Measurements from ENCODE around the gene GALR1.

GRCh38 chr18:77206676-77207374 lies 42.8 kb upstream of the GALR1 start:
- TF ChIP-seq POLR2AphosphoS5 (IDR thresholded peaks at IDR 0.05; ENCODE audit: low read depth): no peak
- TF ChIP-seq EZH2 (IDR thresholded peaks at IDR 0.05; ENCODE audit: low read depth, unreplicated experiment): no peak
- TF ChIP-seq, protein P1, sequence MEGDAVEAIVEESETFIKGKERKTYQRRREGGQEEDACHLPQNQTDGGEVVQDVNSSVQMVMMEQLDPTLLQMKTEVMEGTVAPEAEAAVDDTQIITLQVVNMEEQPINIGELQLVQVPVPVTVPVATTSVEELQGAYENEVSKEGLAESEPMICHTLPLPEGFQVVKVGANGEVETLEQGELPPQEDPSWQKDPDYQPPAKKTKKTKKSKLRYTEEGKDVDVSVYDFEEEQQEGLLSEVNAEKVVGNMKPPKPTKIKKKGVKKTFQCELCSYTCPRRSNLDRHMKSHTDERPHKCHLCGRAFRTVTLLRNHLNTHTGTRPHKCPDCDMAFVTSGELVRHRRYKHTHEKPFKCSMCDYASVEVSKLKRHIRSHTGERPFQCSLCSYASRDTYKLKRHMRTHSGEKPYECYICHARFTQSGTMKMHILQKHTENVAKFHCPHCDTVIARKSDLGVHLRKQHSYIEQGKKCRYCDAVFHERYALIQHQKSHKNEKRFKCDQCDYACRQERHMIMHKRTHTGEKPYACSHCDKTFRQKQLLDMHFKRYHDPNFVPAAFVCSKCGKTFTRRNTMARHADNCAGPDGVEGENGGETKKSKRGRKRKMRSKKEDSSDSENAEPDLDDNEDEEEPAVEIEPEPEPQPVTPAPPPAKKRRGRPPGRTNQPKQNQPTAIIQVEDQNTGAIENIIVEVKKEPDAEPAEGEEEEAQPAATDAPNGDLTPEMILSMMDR (conservative IDR thresholded peaks at IDR 0.05; ENCODE audit: low read depth in 2 of 2): no peak
- no peak for TF ChIP-seq ZNF331 (CRISPR knock-in tag; IDR thresholded peaks at IDR 0.05; ENCODE audit: low read depth)
- no peak for TF ChIP-seq EZH2phosphoT487 (IDR thresholded peaks at IDR 0.05; ENCODE audit: unreplicated experiment)
- TF ChIP-seq CREB1 (CRISPR knock-in tag; IDR thresholded peaks at IDR 0.05; ENCODE audit: low read depth): no peak
- no peak for TF ChIP-seq REST (IDR thresholded peaks at IDR 0.05; ENCODE audit: unreplicated experiment)
- no peak for TF ChIP-seq ZNF114 (CRISPR knock-in tag; IDR thresholded peaks at IDR 0.05)
- no peak for TF ChIP-seq NANOG (IDR thresholded peaks at IDR 0.05; ENCODE audit: borderline replicate concordance)
- TF ChIP-seq, protein P2, sequence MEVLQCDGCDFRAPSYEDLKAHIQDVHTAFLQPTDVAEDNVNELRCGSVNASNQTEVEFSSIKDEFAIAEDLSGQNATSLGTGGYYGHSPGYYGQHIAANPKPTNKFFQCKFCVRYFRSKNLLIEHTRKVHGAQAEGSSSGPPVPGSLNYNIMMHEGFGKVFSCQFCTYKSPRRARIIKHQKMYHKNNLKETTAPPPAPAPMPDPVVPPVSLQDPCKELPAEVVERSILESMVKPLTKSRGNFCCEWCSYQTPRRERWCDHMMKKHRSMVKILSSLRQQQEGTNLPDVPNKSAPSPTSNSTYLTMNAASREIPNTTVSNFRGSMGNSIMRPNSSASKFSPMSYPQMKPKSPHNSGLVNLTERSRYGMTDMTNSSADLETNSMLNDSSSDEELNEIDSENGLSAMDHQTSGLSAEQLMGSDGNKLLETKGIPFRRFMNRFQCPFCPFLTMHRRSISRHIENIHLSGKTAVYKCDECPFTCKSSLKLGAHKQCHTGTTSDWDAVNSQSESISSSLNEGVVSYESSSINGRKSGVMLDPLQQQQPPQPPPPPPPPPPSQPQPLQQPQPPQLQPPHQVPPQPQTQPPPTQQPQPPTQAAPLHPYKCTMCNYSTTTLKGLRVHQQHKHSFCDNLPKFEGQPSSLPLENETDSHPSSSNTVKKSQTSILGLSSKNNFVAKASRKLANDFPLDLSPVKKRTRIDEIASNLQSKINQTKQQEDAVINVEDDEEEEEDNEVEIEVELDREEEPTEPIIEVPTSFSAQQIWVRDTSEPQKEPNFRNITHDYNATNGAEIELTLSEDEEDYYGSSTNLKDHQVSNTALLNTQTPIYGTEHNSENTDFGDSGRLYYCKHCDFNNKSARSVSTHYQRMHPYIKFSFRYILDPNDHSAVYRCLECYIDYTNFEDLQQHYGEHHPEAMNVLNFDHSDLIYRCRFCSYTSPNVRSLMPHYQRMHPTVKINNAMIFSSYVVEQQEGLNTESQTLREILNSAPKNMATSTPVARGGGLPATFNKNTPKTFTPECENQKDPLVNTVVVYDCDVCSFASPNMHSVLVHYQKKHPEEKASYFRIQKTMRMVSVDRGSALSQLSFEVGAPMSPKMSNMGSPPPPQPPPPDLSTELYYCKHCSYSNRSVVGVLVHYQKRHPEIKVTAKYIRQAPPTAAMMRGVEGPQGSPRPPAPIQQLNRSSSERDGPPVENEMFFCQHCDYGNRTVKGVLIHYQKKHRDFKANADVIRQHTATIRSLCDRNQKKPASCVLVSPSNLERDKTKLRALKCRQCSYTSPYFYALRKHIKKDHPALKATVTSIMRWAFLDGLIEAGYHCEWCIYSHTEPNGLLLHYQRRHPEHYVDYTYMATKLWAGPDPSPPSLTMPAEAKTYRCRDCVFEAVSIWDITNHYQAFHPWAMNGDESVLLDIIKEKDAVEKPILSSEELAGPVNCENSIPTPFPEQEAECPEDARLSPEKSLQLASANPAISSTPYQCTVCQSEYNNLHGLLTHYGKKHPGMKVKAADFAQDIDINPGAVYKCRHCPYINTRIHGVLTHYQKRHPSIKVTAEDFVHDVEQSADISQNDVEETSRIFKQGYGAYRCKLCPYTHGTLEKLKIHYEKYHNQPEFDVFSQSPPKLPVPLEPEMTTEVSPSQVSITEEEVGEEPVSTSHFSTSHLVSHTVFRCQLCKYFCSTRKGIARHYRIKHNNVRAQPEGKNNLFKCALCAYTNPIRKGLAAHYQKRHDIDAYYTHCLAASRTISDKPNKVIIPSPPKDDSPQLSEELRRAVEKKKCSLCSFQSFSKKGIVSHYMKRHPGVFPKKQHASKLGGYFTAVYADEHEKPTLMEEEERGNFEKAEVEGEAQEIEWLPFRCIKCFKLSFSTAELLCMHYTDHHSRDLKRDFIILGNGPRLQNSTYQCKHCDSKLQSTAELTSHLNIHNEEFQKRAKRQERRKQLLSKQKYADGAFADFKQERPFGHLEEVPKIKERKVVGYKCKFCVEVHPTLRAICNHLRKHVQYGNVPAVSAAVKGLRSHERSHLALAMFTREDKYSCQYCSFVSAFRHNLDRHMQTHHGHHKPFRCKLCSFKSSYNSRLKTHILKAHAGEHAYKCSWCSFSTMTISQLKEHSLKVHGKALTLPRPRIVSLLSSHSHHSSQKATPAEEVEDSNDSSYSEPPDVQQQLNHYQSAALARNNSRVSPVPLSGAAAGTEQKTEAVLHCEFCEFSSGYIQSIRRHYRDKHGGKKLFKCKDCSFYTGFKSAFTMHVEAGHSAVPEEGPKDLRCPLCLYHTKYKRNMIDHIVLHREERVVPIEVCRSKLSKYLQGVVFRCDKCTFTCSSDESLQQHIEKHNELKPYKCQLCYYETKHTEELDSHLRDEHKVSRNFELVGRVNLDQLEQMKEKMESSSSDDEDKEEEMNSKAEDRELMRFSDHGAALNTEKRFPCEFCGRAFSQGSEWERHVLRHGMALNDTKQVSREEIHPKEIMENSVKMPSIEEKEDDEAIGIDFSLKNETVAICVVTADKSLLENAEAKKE (CRISPR knock-in tag; IDR thresholded peaks at IDR 0.05): no peak
- TF ChIP-seq JUNB (IDR thresholded peaks at IDR 0.05; ENCODE audit: unreplicated experiment): no peak
- TF ChIP-seq, protein P3, sequence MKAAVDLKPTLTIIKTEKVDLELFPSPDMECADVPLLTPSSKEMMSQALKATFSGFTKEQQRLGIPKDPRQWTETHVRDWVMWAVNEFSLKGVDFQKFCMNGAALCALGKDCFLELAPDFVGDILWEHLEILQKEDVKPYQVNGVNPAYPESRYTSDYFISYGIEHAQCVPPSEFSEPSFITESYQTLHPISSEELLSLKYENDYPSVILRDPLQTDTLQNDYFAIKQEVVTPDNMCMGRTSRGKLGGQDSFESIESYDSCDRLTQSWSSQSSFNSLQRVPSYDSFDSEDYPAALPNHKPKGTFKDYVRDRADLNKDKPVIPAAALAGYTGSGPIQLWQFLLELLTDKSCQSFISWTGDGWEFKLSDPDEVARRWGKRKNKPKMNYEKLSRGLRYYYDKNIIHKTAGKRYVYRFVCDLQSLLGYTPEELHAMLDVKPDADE (IDR thresholded peaks at IDR 0.05): no peak

Measured in GM23338 (cell line).